ENCODE results near the gene ZFAND3. TPM values are rescaled to one million over a fixed set of nuclear protein-coding genes. Genes with fewer than 3 reads are reported as not detected.

The ZFAND3 gene
- total and polyA plus RNA-seq, 2 of the 4 experiments (the other 2 are of a cell fraction), result 10.9 to 26.7 TPM

- TF ChIP-seq RCOR1 (IDR thresholded peaks at IDR 0.05; ENCODE audit: insufficient replicate concordance, low read length), result no peak
- no peak for TF ChIP-seq FOS (IDR thresholded peaks at IDR 0.05; ENCODE audit: low read depth, low read length)
- no peak for TF ChIP-seq POLR2A (IDR thresholded peaks at IDR 0.05; ENCODE audit: low read depth, low read length)
- no peak for TF ChIP-seq CEBPB (IDR thresholded peaks at IDR 0.05; ENCODE audit: low read depth, low read length)
- TF ChIP-seq MAZ (IDR thresholded peaks at IDR 0.05; ENCODE audit: borderline replicate concordance, low read depth, low read length), result no peak
- TF ChIP-seq BHLHE40 (IDR thresholded peaks at IDR 0.05; ENCODE audit: low read depth, low read length), result no peak
- TF ChIP-seq MXI1 (IDR thresholded peaks at IDR 0.05; ENCODE audit: borderline replicate concordance, low read depth, low read length), result no peak
- no peak for TF ChIP-seq USF2 (IDR thresholded peaks at IDR 0.05; ENCODE audit: low read depth, low read length)
- TF ChIP-seq CTCF (conservative IDR thresholded peaks at IDR 0.05; ENCODE audit: low read depth, low read length), result no peak
- no peak for TF ChIP-seq RAD21 (IDR thresholded peaks at IDR 0.05; ENCODE audit: low read length)
- TF ChIP-seq MAFK (IDR thresholded peaks at IDR 0.05; ENCODE audit: low read depth, low read length), result no peak
- no peak for TF ChIP-seq RFX5 (IDR thresholded peaks at IDR 0.05; ENCODE audit: low read depth, low read length)
- TF ChIP-seq CHD1 (IDR thresholded peaks at IDR 0.05; ENCODE audit: low read depth, low read length), result no peak
- TF ChIP-seq SMC3 (IDR thresholded peaks at IDR 0.05; ENCODE audit: low read depth, low read length), result no peak
- dilution Hi-C loops (cut with HindIII; ENCODE audit: low sequenced_read_pairs, unreplicated experiment), result no loop called here
- no peak overlapping the region for H3K4ac ChIP-seq (ENCODE audit: low read depth, low read length)
- no peak overlapping the region for H4K5ac ChIP-seq (ENCODE audit: low read depth, low read length)
- H3K9ac ChIP-seq (ENCODE audit: low read depth, low read length), result no peak overlapping the region
- no peak overlapping the region for H2BK20ac ChIP-seq (ENCODE audit: low read depth, low read length)
- H3K18ac ChIP-seq (ENCODE audit: low read depth, low read length), result no peak overlapping the region
- H3K27ac ChIP-seq (ENCODE audit: insufficient read depth, low read length), result no peak overlapping the region
- H4K91ac ChIP-seq (ENCODE audit: insufficient read depth, low read depth, low read length), result no peak overlapping the region
- H2BK15ac ChIP-seq (ENCODE audit: low read depth, low read length), result no peak overlapping the region
- H3K36me3 ChIP-seq (ENCODE audit: control insufficient read depth, insufficient read depth, low read length), result peaks cover 21% of the 10 kb centered on the region
- H3K4me2 ChIP-seq (ENCODE audit: low read depth, low read length), result no peak overlapping the region
- intact Hi-C loops (cut with micrococcal nuclease), result loop anchor here (10.0 kb wide), 1 partner anchor 324 kb away; no protein-coding TSS in a partner anchor
- ChIA-PET POLR2A (ENCODE audit: unreplicated experiment) (no interaction called here), CTCF (interaction anchor here (0.6 to 1.0 kb wide), 2 partner anchors 8 to 1101 kb away, joined by 3 read pairs; no protein-coding TSS in a partner anchor)
- in situ Hi-C loops (cut with MboI; ENCODE audit: low sequenced_read_pairs), result no loop called here
- no peak overlapping the region for H2BK5ac ChIP-seq (ENCODE audit: low read depth, low read length, poor library complexity, severe bottlenecking)
- WGBS, 2 experiments (ENCODE audit: extremely low coverage in 2 of 2, insufficient read length in 1 of 2), result no CpG with 5 or more reads among the region's 2 CpGs
- H3K23ac ChIP-seq (ENCODE audit: low read depth, low read length), result no peak overlapping the region
- peaks cover 46 to 80% of the 10 kb centered on the region in 2 experiments for H3K79me1 ChIP-seq (ENCODE audit: low read depth in 1 of 2, low read length in 2 of 2)
- H3K4me1 ChIP-seq (ENCODE audit: control insufficient read depth, insufficient read depth, low read length), result peaks cover 7% of the 10 kb centered on the region
- H4K20me1 ChIP-seq (ENCODE audit: insufficient read depth, low read length), result peaks cover 35% of the 10 kb centered on the region; the same call in 1 of the 2 replicates
- ATAC-seq (ENCODE audit: low read depth) (no peak), DNase-seq (no peak)
- H3K9me3 ChIP-seq (ENCODE audit: control insufficient read depth, insufficient read depth, low read length), result no peaks in the 10 kb centered on the region
- no peak overlapping the region for H2AK9ac ChIP-seq (replicated peaks; ENCODE audit: low read depth, low read length, poor library complexity)
- no peak overlapping the region for H2AK5ac ChIP-seq (ENCODE audit: low read depth, low read length)
- H3K9me1 ChIP-seq (ENCODE audit: insufficient read depth, low read length), result peaks cover 15% of the 10 kb centered on the region
- H3K14ac ChIP-seq (replicated peaks; ENCODE audit: low read depth, low read length), result no peak overlapping the region
- no peak overlapping the region for H3K4me3 ChIP-seq (ENCODE audit: insufficient read depth, low read depth, low read length)
- H2BK120ac ChIP-seq (ENCODE audit: low read depth, low read length), result no peak overlapping the region
- no peak overlapping the region for H3K56ac ChIP-seq (ENCODE audit: extremely low read depth, insufficient read depth, low read length)
- BruUV-seq (replicated peaks), result no TSS peak
- H2AFZ ChIP-seq (replicated peaks; ENCODE audit: low read length, poor library complexity), result no peak overlapping the region
- H3K27me3 ChIP-seq (ENCODE audit: control insufficient read depth, insufficient read depth, low read length), result no peaks in the 10 kb centered on the region
- no peak overlapping the region for H4K8ac ChIP-seq (ENCODE audit: low read depth in 2 of 2, low read length in 2 of 2)
These were observed 299.4 kb downstream of the ZFAND3 start for GRCh38 chr6:38118791-38119365.

All from IMR-90 (cell line).